HEK293 (cell line): Measurements from ENCODE around the gene CHRM5.

Source experiments
- CTCF ChIA-PET: fragments of 350-600 bp; formaldehyde crosslinking; extraction: SDS; loops from one replicate; lab custom pipeline; 2021; ENCODE audit warnings: antibody characterized with exemption; lab: Yijun Ruan, JAX
- POLR2A ChIA-PET: fragments of 300-600 bp; formaldehyde crosslinking; extraction: SDS; loops from one replicate; lab custom pipeline; 2020; ENCODE audit warnings: antibody characterized with exemption, inconsistent platforms; lab: Yijun Ruan, JAX
- H3K27ac ChIP-seq: fragments of 200-500 bp; sonication (Bioruptor generic); 2 replicates; pipeline ENCODE4 v1.5.1; 2014; ENCODE audit warnings: low read depth, low read length, control low read depth, inconsistent platforms; ENCODE audit errors: extremely low read depth
- H3K36me3 ChIP-seq, 2 experiments: fragments of 200-500 bp in 1 of 2; sonication (Bioruptor generic) in 1 of 2; 1 replicate in 1 of 2; 2 replicates in 1 of 2; pipeline ENCODE4 v1.5.1; 2014 to 2017; ENCODE audit warnings: inconsistent platforms in 2 of 2, low read length in 2 of 2; ENCODE audit not compliant: control insufficient read depth in 2 of 2, insufficient read depth in 1 of 2
- H3K4me1 ChIP-seq: fragments of 200-500 bp; sonication (Bioruptor generic); 2 replicates; pipeline ENCODE4 v1.5.1; 2014; ENCODE audit warnings: mild to moderate bottlenecking, low read length, inconsistent platforms; ENCODE audit not compliant: control insufficient read depth, insufficient read depth
- H3K4me3 ChIP-seq: 2 replicates; pipeline ENCODE4 v1.5.1; 2011; ENCODE audit warnings: low read depth, mild to moderate bottlenecking, control low read depth, low read length, moderate library complexity
- H3K9me3 ChIP-seq: fragments of 200-500 bp; sonication (Bioruptor generic); 2 replicates; pipeline ENCODE4 v1.5.1; 2014; ENCODE audit warnings: low read depth, low read length, inconsistent platforms; ENCODE audit not compliant: control insufficient read depth, insufficient read depth
- BCL11B ChIP-seq: fragments of 450-650 bp; formaldehyde crosslinking; IDR thresholded peaks from 2 replicates; pipeline ENCODE4 v1.5.1; 2016; ENCODE audit warnings: low read depth, missing biosample characterization, missing genetic modification characterization
- ELK4 ChIP-seq: IDR thresholded peaks from 2 replicates; pipeline ENCODE4 v1.6.1; 2011; ENCODE audit warnings: mild to moderate bottlenecking, low read depth, low read length, borderline replicate concordance
- HIC1 ChIP-seq: fragments of 450-650 bp; formaldehyde crosslinking; IDR thresholded peaks from 2 replicates; pipeline ENCODE4 v1.5.1; 2016; ENCODE audit warnings: missing biosample characterization, missing genetic modification characterization
- KLF7 ChIP-seq: fragments of 450-650 bp; formaldehyde crosslinking; IDR thresholded peaks from 2 replicates; pipeline ENCODE4 v1.5.1; 2016; ENCODE audit warnings: missing biosample characterization, missing genetic modification characterization, borderline replicate concordance
- SP3 ChIP-seq: fragments of 450-650 bp; formaldehyde crosslinking; IDR thresholded peaks from 2 replicates; pipeline ENCODE4 v1.5.1; 2016; ENCODE audit warnings: missing biosample characterization, missing genetic modification characterization
- ZBTB26 ChIP-seq: fragments of 450-650 bp; formaldehyde crosslinking; optimal IDR thresholded peaks from 2 replicates; pipeline ENCODE3; 2016; ENCODE audit warnings: missing biosample characterization, mild to moderate bottlenecking, missing genetic modification characterization
- ZFP69B ChIP-seq: fragments of 450-650 bp; formaldehyde crosslinking; IDR thresholded peaks from 2 replicates; pipeline ENCODE4 v1.5.1; 2016; ENCODE audit warnings: missing biosample characterization, missing genetic modification characterization
- ZNF174 ChIP-seq: fragments of 450-650 bp; formaldehyde crosslinking; IDR thresholded peaks from 2 replicates; pipeline ENCODE4 v1.5.0; 2017; ENCODE audit warnings: missing biosample characterization, mild to moderate bottlenecking, missing genetic modification characterization
- ZNF311 ChIP-seq: fragments of 450-650 bp; formaldehyde crosslinking; IDR thresholded peaks from 2 replicates; pipeline ENCODE4 v1.5.1; 2017; ENCODE audit warnings: missing biosample characterization, missing genetic modification characterization, borderline replicate concordance
- ZNF335 ChIP-seq: fragments of 450-650 bp; formaldehyde crosslinking; conservative IDR thresholded peaks from 2 replicates; pipeline ENCODE4 v1.5.1; 2016; ENCODE audit warnings: missing biosample characterization, missing genetic modification characterization
- ZNF404 ChIP-seq: fragments of 450-650 bp; formaldehyde crosslinking; IDR thresholded peaks from 2 replicates; pipeline ENCODE4 v1.5.1; 2017; ENCODE audit warnings: missing biosample characterization, missing genetic modification characterization
- ZNF423 ChIP-seq: fragments of 450-650 bp; formaldehyde crosslinking; IDR thresholded peaks from 2 replicates; pipeline ENCODE4 v1.5.1; 2016; ENCODE audit warnings: missing biosample characterization, missing genetic modification characterization
- ZNF558 ChIP-seq: fragments of 450-650 bp; formaldehyde crosslinking; IDR thresholded peaks from 2 replicates; pipeline ENCODE4 v1.5.1; 2016; ENCODE audit warnings: missing biosample characterization, missing genetic modification characterization
- ZNF677 ChIP-seq: fragments of 450-650 bp; IDR thresholded peaks from 2 replicates; pipeline ENCODE4 v1.5.0; 2018; ENCODE audit warnings: missing biosample characterization, mild to moderate bottlenecking, missing genetic modification characterization, moderate library complexity
- ZNF76 ChIP-seq: fragments of 450-650 bp; formaldehyde crosslinking; IDR thresholded peaks from 2 replicates; pipeline ENCODE4; 2016; ENCODE audit warnings: low read depth, missing biosample characterization, missing genetic modification characterization, borderline replicate concordance
- ZNF776 ChIP-seq: fragments of 450-650 bp; formaldehyde crosslinking; IDR thresholded peaks from 2 replicates; pipeline ENCODE4 v1.5.0; 2017; ENCODE audit warnings: missing biosample characterization, missing genetic modification characterization, borderline replicate concordance
- ZSCAN4 ChIP-seq: fragments of 450-650 bp; formaldehyde crosslinking; IDR thresholded peaks from 2 replicates; pipeline ENCODE4 v1.5.1; 2017; ENCODE audit warnings: missing biosample characterization, missing genetic modification characterization

The CHRM5 gene

GRCh38 chr15:34023907-34024306, 55.6 kb downstream of the CHRM5 start:
- Histone ChIP-seq H3K4me1 (no peaks in the 10 kb centered on the region), H3K36me3 (no peaks in the 10 kb centered on the region), H3K9me3 (no peaks in the 10 kb centered on the region)
- POLR2A ChIA-PET: no interaction called here
- no peak for TF ChIP-seq ZFP69B (tag by site-specific recombination)
- TF ChIP-seq ZNF776 (tag by site-specific recombination): no peak
- no peak for TF ChIP-seq ELK4
- no peak for TF ChIP-seq ZNF174 (tag by site-specific recombination)
- no peak for TF ChIP-seq SP3 (tag by site-specific recombination)
- TF ChIP-seq, all 188 proteins: peak for 0
- CTCF ChIA-PET: no interaction called here
- Histone ChIP-seq H3K4me3 (no peak overlapping the region), H3K27ac (no peak overlapping the region)

- no peak for TF ChIP-seq HIC1
- no peak for TF ChIP-seq ZNF335
- TF ChIP-seq ZSCAN4 (tag by site-specific recombination): no peak
- no peak for TF ChIP-seq ZNF677 (tag by site-specific recombination)
- TF ChIP-seq ZNF76 (tag by site-specific recombination): no peak
- no peak for TF ChIP-seq ZNF404 (tag by site-specific recombination)
- TF ChIP-seq KLF7: no peak
- TF ChIP-seq ZBTB26 (tag by site-specific recombination): no peak
- TF ChIP-seq ZNF311 (tag by site-specific recombination): no peak
- TF ChIP-seq ZNF558 (tag by site-specific recombination): no peak
- Histone ChIP-seq H3K4me3 (no peak overlapping the region), H3K27ac (no peak overlapping the region), H3K9me3 (no peaks in the 10 kb centered on the region), H3K4me1 (no peaks in the 10 kb centered on the region), H3K36me3 (no peaks in the 10 kb centered on the region)
- CTCF ChIA-PET: no interaction called here
- POLR2A ChIA-PET: no interaction called here
Measured at GRCh38 chr15:34025252-34025651, 57.0 kb downstream of the CHRM5 start.

GRCh38 chr15:34027606-34028005, 59.3 kb downstream of the CHRM5 start:
- Histone ChIP-seq H3K4me1 (no peaks in the 10 kb centered on the region; the same call in 1 of the 2 replicates), H3K36me3 (no peaks in the 10 kb centered on the region), H3K4me3 (no peak overlapping the region), H3K27ac (no peak overlapping the region), H3K9me3 (no peaks in the 10 kb centered on the region)
- TF ChIP-seq ZNF423 (tag by site-specific recombination) (no peak), BCL11B (tag by site-specific recombination) (no peak), ZNF311 (tag by site-specific recombination) (no peak)
- CTCF ChIA-PET: no interaction called here
- POLR2A ChIA-PET: no interaction called here
